HUES64 (cell line): ENCODE measurements around the gene SH3D19.

Experiments
- H3K27ac ChIP-seq: 2 replicates; pipeline ENCODE4 v1.7.0; 2013; ENCODE audit warnings: low read depth, low read length, inconsistent platforms
- H3K27me3 ChIP-seq: 2 replicates; pipeline ENCODE4 v1.6.1; 2013; ENCODE audit warnings: mild to moderate bottlenecking, low read length; ENCODE audit not compliant: insufficient read depth
- H3K36me3 ChIP-seq: 2 replicates; pipeline ENCODE4 v1.6.1; 2013; ENCODE audit warnings: mild to moderate bottlenecking, low read length; ENCODE audit not compliant: insufficient read depth
- H3K4me1 ChIP-seq: 2 replicates; pipeline ENCODE4 v1.6.1; 2013; ENCODE audit warnings: mild to moderate bottlenecking, low read length, moderate library complexity; ENCODE audit not compliant: insufficient read depth
- H3K4me3 ChIP-seq: 2 replicates; pipeline ENCODE4 v1.5.1; 2013; ENCODE audit warnings: mild to moderate bottlenecking, low read length, moderate library complexity
- H3K9ac ChIP-seq: 2 replicates; pipeline ENCODE4 v1.6.1; 2013; ENCODE audit warnings: mild to moderate bottlenecking, low read depth, low read length
- H3K9me3 ChIP-seq: 2 replicates; pipeline ENCODE4 v1.6.1; 2013; ENCODE audit warnings: low read depth, low read length; ENCODE audit not compliant: insufficient read depth
- WGBS: fragments of 150-250, 120-280 bp; methylation state at CpG from one replicate; pipeline ENCODE4 v1.1.7; 2013; ENCODE audit warnings: missing lambda C conversion rate; 5-methylcytosine and 5-hydroxymethylcytosine counted together

Gene SH3D19

GRCh38 chr4:151206241-151207005 lies 119.0 kb downstream of the SH3D19 start:
- Histone ChIP-seq H3K9ac (no peak overlapping the region), H3K27ac (no peak overlapping the region), H3K4me3 (no peak overlapping the region), H3K27me3 (no peaks in the 10 kb centered on the region), H3K36me3 (no peaks in the 10 kb centered on the region), H3K4me1 (0 out of 2 replicates have a peak, but pooled peaks cover 8% of the 10 kb centered on the region), H3K9me3 (no peaks in the 10 kb centered on the region)
- WGBS, result 60% methylated on average over 3 of the region's 3 CpGs

- Histone ChIP-seq H3K4me3 (no peak overlapping the region), H3K9me3 (no peaks in the 10 kb centered on the region), H3K4me1 (0 out of 2 replicates have a peak, but pooled peaks cover 8% of the 10 kb centered on the region), H3K27ac (no peak overlapping the region), H3K36me3 (no peaks in the 10 kb centered on the region), H3K27me3 (no peaks in the 10 kb centered on the region), H3K9ac (no peak overlapping the region)
- 86% methylated on average over 1 of the region's 1 CpG for WGBS
Measured at GRCh38 chr4:151205722-151206121, 119.7 kb downstream of the SH3D19 start.

- no peaks in the 10 kb centered on the region for H3K27me3 ChIP-seq
- H3K27ac ChIP-seq, result no peak overlapping the region
- WGBS, result 93% methylated on average over 10 of the region's 10 CpGs
- H3K9ac ChIP-seq, result no peak overlapping the region
- no peak overlapping the region for H3K4me3 ChIP-seq
- H3K9me3 ChIP-seq, result no peaks in the 10 kb centered on the region
- no peaks in the 10 kb centered on the region for H3K36me3 ChIP-seq
- H3K4me1 ChIP-seq, result 0 out of 2 replicates have a peak, but pooled peaks cover 8% of the 10 kb centered on the region
Measured at GRCh38 chr4:151204925-151205524, 120.4 kb downstream of the SH3D19 start.

GRCh38 chr4:151202851-151203455 lies 122.5 kb downstream of the SH3D19 start:
- Histone ChIP-seq H3K27ac (no peak overlapping the region), H3K4me1 (0 out of 2 replicates have a peak, but pooled peaks cover 8% of the 10 kb centered on the region), H3K27me3 (no peaks in the 10 kb centered on the region), H3K36me3 (no peaks in the 10 kb centered on the region), H3K4me3 (no peak overlapping the region), H3K9me3 (no peaks in the 10 kb centered on the region), H3K9ac (no peak overlapping the region)
- WGBS, result 91% methylated on average over 6 of the region's 6 CpGs

GRCh38 chr4:151202381-151202780 lies 123.0 kb downstream of the SH3D19 start:
- Histone ChIP-seq H3K27ac (no peak overlapping the region), H3K4me3 (no peak overlapping the region), H3K4me1 (0 out of 2 replicates have a peak, but pooled peaks cover 8% of the 10 kb centered on the region), H3K9me3 (no peaks in the 10 kb centered on the region), H3K9ac (no peak overlapping the region), H3K36me3 (no peaks in the 10 kb centered on the region), H3K27me3 (no peaks in the 10 kb centered on the region)
- WGBS, result 100% methylated on average over 2 of the region's 2 CpGs

- H3K27ac ChIP-seq, result no peak overlapping the region
- no peaks in the 10 kb centered on the region for H3K27me3 ChIP-seq
- WGBS, result 88% methylated on average over 5 of the region's 6 CpGs
- H3K4me1 ChIP-seq, result 0 out of 2 replicates have a peak, but pooled peaks cover 8% of the 10 kb centered on the region
- no peaks in the 10 kb centered on the region for H3K36me3 ChIP-seq
- H3K9ac ChIP-seq, result no peak overlapping the region
- H3K9me3 ChIP-seq, result no peaks in the 10 kb centered on the region
- no peak overlapping the region for H3K4me3 ChIP-seq
Measured at GRCh38 chr4:151199319-151200190, 125.8 kb downstream of the SH3D19 start.

- Histone ChIP-seq H3K36me3 (no peaks in the 10 kb centered on the region), H3K4me3 (no peak overlapping the region), H3K4me1 (0 out of 2 replicates have a peak, but pooled peaks cover 8% of the 10 kb centered on the region), H3K27me3 (no peaks in the 10 kb centered on the region), H3K9ac (no peak overlapping the region), H3K9me3 (no peaks in the 10 kb centered on the region), H3K27ac (no peak overlapping the region)
- WGBS, result 97% methylated on average over 2 of the region's 3 CpGs
Measured at GRCh38 chr4:151198748-151199147, 126.7 kb downstream of the SH3D19 start.

GRCh38 chr4:151197247-151197646 lies 128.2 kb downstream of the SH3D19 start:
- no peak overlapping the region for H3K4me3 ChIP-seq
- H3K36me3 ChIP-seq, result no peaks in the 10 kb centered on the region
- WGBS, result 96% methylated on average over 6 of the region's 6 CpGs

GRCh38 chr4:151195801-151196200 lies 129.6 kb downstream of the SH3D19 start:
- H3K9ac ChIP-seq, result no peak overlapping the region
- H3K36me3 ChIP-seq, result no peaks in the 10 kb centered on the region
- H3K27ac ChIP-seq, result no peak overlapping the region
- H3K9me3 ChIP-seq, result no peaks in the 10 kb centered on the region
- WGBS, result 58% methylated on average over 3 of the region's 5 CpGs
- H3K4me1 ChIP-seq, result no peaks in the 10 kb centered on the region
- no peaks in the 10 kb centered on the region for H3K27me3 ChIP-seq
- H3K4me3 ChIP-seq, result no peak overlapping the region

More at GRCh38 chr4:151197247-151197646, 128.2 kb downstream of the SH3D19 start:
- no peak overlapping the region for H3K9ac ChIP-seq
- no peaks in the 10 kb centered on the region for H3K9me3 ChIP-seq
- H3K27me3 ChIP-seq, result no peaks in the 10 kb centered on the region
- H3K4me1 ChIP-seq, result no peaks in the 10 kb centered on the region
- no peak overlapping the region for H3K27ac ChIP-seq

GRCh38 chr4:151193414-151193813 lies 132.0 kb downstream of the SH3D19 start:
- no peak overlapping the region for H3K27ac ChIP-seq
- 100% methylated on average over 2 of the region's 2 CpGs for WGBS

More at GRCh38 chr4:151193414-151193813, 132.0 kb downstream of the SH3D19 start:
- no peaks in the 10 kb centered on the region for H3K9me3 ChIP-seq
- no peaks in the 10 kb centered on the region for H3K4me1 ChIP-seq
- no peak overlapping the region for H3K4me3 ChIP-seq
- H3K36me3 ChIP-seq, result no peaks in the 10 kb centered on the region
- no peaks in the 10 kb centered on the region for H3K27me3 ChIP-seq
- H3K9ac ChIP-seq, result no peak overlapping the region
